OCI-LY1 (cell line): ENCODE data around the gene TMEM213.

Experiments
- CTCF ChIP-seq: fragments of 200-600 bp; sonication (generic), shearing (Covaris generic); IDR thresholded peaks from 2 replicates; pipeline ENCODE4 v1.5.1; 2017; ENCODE audit warnings: mild to moderate bottlenecking, antibody characterized with exemption, low read length, moderate library complexity, mixed read lengths
- EZH2 ChIP-seq: fragments of 200-600 bp; sonication (generic), shearing (Covaris generic); IDR thresholded peaks from 2 replicates; pipeline ENCODE4 v1.8.0; 2017; ENCODE audit warnings: borderline replicate concordance, mixed run types, mild to moderate bottlenecking, antibody characterized with exemption, low read length, moderate library complexity, mixed read lengths

GRCh38 chr7:138842111-138842510 lies 44.3 kb downstream of the TMEM213 start:
- TF ChIP-seq CTCF (no peak), EZH2 (no peak)
